HepG2 (cell line): Measurements from ENCODE around the gene TSC22D1. TPM values are rescaled to one million over a fixed set of nuclear protein-coding genes. Genes with fewer than 3 reads are reported as not detected.

ENCODE experiments used
- GRHL1 ChIP-seq: sonication (generic); formaldehyde crosslinking; conservative IDR thresholded peaks from 2 replicates; pipeline ENCODE4 v1.8.0; 2022; ENCODE audit warnings: missing genetic modification reagents
- IRF2 ChIP-seq: IDR thresholded peaks from 2 replicates; pipeline ENCODE4 v1.6.1; 2018; ENCODE audit warnings: missing genetic modification reagents, missing compliant biosample characterization
- KMT2A ChIP-seq: sonication (generic); formaldehyde crosslinking; IDR thresholded peaks from 2 replicates; pipeline ENCODE4 v1.4.0; 2020; ENCODE audit warnings: missing genetic modification reagents
- PRDM4 ChIP-seq: sonication (generic); formaldehyde crosslinking; IDR thresholded peaks from 2 replicates; pipeline ENCODE4 v1.9.0; 2021; ENCODE audit warnings: missing genetic modification reagents, borderline replicate concordance
- SNAPC5 ChIP-seq: sonication (generic); formaldehyde crosslinking; IDR thresholded peaks from 2 replicates; pipeline ENCODE4 v1.8.1; 2023; ENCODE audit warnings: mild to moderate bottlenecking, missing genetic modification reagents, borderline replicate concordance
- ZNF646 ChIP-seq: sonication (generic); formaldehyde crosslinking; IDR thresholded peaks from 2 replicates; pipeline ENCODE4 v1.9.0; 2021; ENCODE audit warnings: mild to moderate bottlenecking, missing genetic modification reagents
- polyA plus RNA-seq, 8 experiments: library from polyadenylated mRNA; depleted of rRNA in 3 of 8; stranded (reverse) in 7 of 8; unstranded in 1 of 8; fragments of >200 nt; fragmentation: Illumina TruSeq in 4 of 8; extraction: Trizol in 4 of 8; gene quantifications; 2 replicates each; pipeline versions ENCODE4 v1.2.1 to v1.2.3, GENCODE V29; 2011 to 2016; ENCODE audit warnings: low read depth in 4 of 8, missing spikeins in 1 of 8, mixed read lengths in 1 of 8; ENCODE audit not compliant: insufficient read depth in 1 of 8
- total RNA-seq, 5 experiments: library from RNA; depleted of rRNA; stranded (reverse); fragments of >200 nt; fragmentation: Illumina TruSeq; extraction: Trizol; gene quantifications; 2 replicates each; pipeline ENCODE4 v1.2.3, GENCODE V29; 2016; ENCODE audit warnings: low read depth in 1 of 5

TSC22D1 gene
- total and polyA plus RNA-seq, 2 of the 13 experiments (the other 11 are each of a cell fraction or from before 2014, with no cell fraction given), result 18.4 to 35.7 TPM

- TF ChIP-seq ZNF646 (CRISPR knock-in tag) (no peak), IRF2 (CRISPR knock-in tag) (no peak), KMT2A (no peak), PRDM4 (no peak), GRHL1 (no peak), SNAPC5 (CRISPR knock-in tag) (no peak)
Measured at GRCh38 chr13:44557986-44558385, 18.1 kb downstream of the TSC22D1 start (continued).
